NCI-H82 treated with DMSO at 0.1 percent for 48 hours (cell line): ENCODE results near the gene LRIG3.
"Not testable (repeated sequence)": the region's sequence is repeated elsewhere in the genome, so short reads cannot be mapped to it uniquely, and the experiment has no call there.

ENCODE experiments used
- DNase-seq: peaks from one replicate; lab custom pipeline; 2025; ENCODE audit not compliant: unreplicated experiment; lab: John Stamatoyannopoulos, UW

Gene LRIG3

DNA sequence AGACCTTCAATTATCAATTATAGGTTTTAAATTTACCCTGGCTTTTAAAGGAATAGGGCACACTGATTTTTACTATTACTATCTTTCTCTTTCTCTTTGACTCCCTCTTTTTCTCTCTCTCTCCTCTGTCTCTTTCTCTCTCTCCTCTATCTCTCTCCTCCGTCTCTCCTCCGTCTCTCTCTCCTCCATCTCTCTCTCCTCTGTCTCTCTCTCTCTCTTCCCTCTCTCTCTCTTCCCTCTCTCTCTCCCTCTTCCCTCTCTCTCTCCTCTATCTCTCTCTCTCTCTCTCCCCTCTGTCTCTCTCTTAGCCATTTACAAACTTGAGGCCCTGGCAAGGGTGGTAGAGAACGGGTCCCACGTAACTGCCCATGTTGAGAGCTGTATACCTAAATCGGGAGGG, 62.3 kb downstream of the LRIG3 start:
- no peak for DNase-seq

DNA sequence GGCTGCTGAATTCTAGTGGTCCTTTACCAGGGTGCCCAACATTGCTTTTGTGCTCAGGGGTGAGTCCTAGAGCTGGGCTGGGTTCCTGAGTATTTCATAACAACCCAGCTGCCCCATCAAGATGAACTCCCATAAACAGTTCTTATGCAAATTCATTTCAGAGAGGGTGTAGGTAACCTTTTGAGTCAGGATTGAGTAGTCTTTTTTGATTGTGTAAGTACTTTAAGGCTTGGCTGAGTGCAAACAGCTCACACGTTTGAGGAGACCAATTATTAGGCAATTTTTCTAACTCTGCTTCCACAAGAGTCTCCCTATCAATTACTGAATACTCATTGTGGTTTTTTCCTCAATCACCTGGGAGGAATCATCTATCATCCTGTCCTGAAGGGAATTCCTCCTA, 63.1 kb downstream of the LRIG3 start:
- DNase-seq: not testable (repeated sequence)

- DNase-seq: not testable (repeated sequence)
Measured at GRCh38 chr12:58855630-58856029, 64.7 kb downstream of the LRIG3 start.

DNA sequence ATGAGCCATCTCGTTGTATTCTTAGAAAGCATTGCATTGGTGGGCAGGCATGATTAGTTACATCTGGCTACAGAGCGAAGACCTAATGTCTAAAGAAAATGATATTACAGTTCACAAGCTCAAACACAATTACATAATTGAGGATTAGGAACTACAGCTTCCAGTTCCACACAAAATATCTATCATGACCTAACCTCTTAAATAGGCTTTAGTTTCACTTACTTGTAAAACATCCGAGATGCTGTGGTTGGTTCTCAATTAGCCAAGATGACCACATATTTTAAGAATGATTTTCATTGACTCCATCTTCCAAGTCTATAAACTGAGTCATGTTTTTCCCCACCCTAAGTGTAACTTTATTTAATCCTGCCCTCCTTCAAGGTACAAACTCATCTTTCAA, 69.5 kb downstream of the LRIG3 start:
- no peak for DNase-seq

DNA sequence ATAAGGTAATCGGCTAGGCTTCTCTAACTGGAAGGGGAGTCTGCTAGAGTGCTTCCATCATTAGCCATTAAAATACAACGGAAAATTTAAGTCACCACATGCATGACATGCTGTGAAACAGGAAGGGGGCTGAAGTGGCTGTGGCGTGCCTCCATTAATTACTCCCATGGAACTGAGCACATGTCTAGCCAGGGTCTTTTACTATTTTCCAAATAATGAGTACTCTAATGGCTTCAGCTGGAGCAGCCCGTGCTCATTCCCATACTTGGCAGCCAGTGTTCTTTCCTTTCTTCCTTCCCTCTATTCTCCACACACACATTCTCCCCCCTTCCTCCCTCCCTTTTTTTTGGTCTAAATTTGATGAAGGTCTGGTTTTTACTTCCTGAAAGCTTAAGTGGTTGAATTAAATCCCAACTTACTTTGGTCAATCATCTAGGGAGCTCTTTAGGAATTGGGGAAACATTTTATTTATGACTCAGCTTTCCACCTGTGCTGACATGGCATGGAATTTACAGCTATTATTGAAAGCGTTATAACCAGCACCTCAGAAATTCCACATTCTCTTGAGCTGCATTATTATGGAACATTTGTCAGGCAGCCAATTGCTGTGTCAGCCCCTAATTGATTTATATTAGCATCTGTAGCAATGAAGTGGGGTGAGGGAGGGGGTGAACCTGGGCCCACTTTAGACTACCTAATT, 72.3 kb downstream of the LRIG3 start:
- DNase-seq: no peak

- DNase-seq: no peak
Measured at GRCh38 chr12:58844161-58844560, 76.1 kb downstream of the LRIG3 start.

DNA sequence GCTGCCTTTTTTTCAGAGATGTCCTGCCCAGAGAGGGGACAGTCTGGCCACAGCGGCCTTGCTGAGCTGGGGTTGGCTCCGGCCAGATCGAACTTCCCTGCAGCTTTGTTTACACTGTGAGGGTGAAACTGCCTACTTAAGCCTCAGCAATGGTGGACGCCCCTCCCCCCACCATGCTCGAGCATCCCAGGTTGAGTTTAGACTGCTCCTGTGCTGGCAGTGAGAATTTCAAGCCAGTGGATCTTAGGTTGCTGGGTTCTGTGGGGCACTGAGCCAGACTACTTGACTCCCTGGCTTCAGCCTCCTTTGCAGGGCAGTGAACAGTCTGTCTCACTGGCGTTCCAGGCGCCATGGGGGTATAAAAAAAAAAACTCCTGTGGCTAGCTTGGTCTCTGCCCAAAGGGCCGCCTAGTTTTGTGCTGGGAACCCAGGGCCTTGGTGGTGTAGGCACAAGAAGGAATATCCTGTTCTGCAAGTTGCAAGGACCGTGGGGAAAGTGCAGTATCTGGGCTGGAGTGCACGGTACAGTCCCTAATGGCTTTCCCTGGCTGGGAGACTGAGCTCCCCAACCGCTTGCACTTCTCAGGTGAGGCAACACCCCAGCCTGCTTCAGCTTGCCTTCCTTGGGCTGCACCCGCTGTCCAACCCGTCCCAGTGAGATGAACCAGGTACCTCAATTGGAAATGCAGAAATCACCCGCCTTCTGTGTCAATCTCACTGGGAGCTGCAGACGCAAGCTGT, 79.1 kb downstream of the LRIG3 start:
- no peak for DNase-seq

DNA sequence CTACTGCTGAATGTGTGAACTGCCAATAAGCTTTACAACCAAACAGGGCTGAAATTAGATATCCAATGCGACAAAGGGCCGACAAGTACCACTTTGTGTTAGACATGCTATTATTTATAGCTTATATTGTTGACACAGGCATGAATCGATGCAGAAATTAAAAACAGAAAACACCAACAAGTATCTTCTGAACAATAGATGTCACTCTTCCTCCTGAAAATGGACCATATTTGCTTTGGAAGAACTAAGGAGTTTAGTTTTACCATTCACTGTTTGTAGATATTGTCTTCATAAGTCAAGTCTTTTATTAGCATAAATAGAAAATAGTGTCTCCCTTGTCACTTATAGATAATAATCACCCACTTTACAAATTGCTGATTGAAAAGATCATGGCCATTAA, 86.5 kb downstream of the LRIG3 start:
- no peak for DNase-seq

GRCh38 chr12:58832920-58833319, 87.4 kb downstream of the LRIG3 start:
- no peak for DNase-seq
